ENCODE results near the gene PLCH1. TPM values are rescaled to one million over a fixed set of nuclear protein-coding genes. Genes with fewer than 3 reads are reported as not detected.

PLCH1 gene
- total RNA-seq, 1 experiment from 2014 or later, result 3.8 TPM

GRCh38 chr3:155704061-155704460, 40.8 kb downstream of the PLCH1 start:
- no peak overlapping the region for H3K4me2 ChIP-seq (ENCODE audit: low read length)
- no peak overlapping the region for H3K4me3 ChIP-seq (replicated peaks in 1 of 2; ENCODE audit: low read depth in 1 of 2, low read length in 2 of 2)
- RAD21 ChIA-PET (ENCODE audit: low non-redundant PET in 1 of 2, low total read pairs in 2 of 2, uncharacterized antibody in 2 of 2, unreplicated experiment in 2 of 2), result no interaction called here
- no TSS peak for BruUV-seq (replicated peaks)
- TF ChIP-seq POLR2A (IDR thresholded peaks at IDR 0.05; ENCODE audit: borderline replicate concordance, extremely low read depth, insufficient read depth, insufficient read length), result no peak
- no peak for TF ChIP-seq ELF1 (IDR thresholded peaks at IDR 0.05; ENCODE audit: borderline replicate concordance, low read depth)
- TF ChIP-seq CBX3 (IDR thresholded peaks at IDR 0.05; ENCODE audit: low read depth), result no peak
- no peak for TF ChIP-seq MAX (IDR thresholded peaks at IDR 0.05)
- no peak for TF ChIP-seq ZBTB33 (IDR thresholded peaks at IDR 0.05; ENCODE audit: extremely low read depth, insufficient replicate concordance, low read length)
- no peak for TF ChIP-seq ZNF274 (IDR thresholded peaks at IDR 0.05; ENCODE audit: low read depth, low read length)
- no peak for TF ChIP-seq RAD21 (IDR thresholded peaks at IDR 0.05; ENCODE audit: low read depth)
- TF ChIP-seq, protein P1, sequence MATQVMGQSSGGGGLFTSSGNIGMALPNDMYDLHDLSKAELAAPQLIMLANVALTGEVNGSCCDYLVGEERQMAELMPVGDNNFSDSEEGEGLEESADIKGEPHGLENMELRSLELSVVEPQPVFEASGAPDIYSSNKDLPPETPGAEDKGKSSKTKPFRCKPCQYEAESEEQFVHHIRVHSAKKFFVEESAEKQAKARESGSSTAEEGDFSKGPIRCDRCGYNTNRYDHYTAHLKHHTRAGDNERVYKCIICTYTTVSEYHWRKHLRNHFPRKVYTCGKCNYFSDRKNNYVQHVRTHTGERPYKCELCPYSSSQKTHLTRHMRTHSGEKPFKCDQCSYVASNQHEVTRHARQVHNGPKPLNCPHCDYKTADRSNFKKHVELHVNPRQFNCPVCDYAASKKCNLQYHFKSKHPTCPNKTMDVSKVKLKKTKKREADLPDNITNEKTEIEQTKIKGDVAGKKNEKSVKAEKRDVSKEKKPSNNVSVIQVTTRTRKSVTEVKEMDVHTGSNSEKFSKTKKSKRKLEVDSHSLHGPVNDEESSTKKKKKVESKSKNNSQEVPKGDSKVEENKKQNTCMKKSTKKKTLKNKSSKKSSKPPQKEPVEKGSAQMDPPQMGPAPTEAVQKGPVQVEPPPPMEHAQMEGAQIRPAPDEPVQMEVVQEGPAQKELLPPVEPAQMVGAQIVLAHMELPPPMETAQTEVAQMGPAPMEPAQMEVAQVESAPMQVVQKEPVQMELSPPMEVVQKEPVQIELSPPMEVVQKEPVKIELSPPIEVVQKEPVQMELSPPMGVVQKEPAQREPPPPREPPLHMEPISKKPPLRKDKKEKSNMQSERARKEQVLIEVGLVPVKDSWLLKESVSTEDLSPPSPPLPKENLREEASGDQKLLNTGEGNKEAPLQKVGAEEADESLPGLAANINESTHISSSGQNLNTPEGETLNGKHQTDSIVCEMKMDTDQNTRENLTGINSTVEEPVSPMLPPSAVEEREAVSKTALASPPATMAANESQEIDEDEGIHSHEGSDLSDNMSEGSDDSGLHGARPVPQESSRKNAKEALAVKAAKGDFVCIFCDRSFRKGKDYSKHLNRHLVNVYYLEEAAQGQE (IDR thresholded peaks at IDR 0.05; ENCODE audit: low read depth), result no peak
- TF ChIP-seq, protein P2, sequence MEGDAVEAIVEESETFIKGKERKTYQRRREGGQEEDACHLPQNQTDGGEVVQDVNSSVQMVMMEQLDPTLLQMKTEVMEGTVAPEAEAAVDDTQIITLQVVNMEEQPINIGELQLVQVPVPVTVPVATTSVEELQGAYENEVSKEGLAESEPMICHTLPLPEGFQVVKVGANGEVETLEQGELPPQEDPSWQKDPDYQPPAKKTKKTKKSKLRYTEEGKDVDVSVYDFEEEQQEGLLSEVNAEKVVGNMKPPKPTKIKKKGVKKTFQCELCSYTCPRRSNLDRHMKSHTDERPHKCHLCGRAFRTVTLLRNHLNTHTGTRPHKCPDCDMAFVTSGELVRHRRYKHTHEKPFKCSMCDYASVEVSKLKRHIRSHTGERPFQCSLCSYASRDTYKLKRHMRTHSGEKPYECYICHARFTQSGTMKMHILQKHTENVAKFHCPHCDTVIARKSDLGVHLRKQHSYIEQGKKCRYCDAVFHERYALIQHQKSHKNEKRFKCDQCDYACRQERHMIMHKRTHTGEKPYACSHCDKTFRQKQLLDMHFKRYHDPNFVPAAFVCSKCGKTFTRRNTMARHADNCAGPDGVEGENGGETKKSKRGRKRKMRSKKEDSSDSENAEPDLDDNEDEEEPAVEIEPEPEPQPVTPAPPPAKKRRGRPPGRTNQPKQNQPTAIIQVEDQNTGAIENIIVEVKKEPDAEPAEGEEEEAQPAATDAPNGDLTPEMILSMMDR (IDR thresholded peaks at IDR 0.05 in 2 of 3, conservative IDR thresholded peaks at IDR 0.05 in 1 of 3; ENCODE audit: borderline replicate concordance in 1 of 3, insufficient read depth in 1 of 3, low read depth in 2 of 3, low read length in 2 of 3), result no peak
- TF ChIP-seq EGR1 (IDR thresholded peaks at IDR 0.05; ENCODE audit: low read depth), result no peak
- TF ChIP-seq SIN3A (IDR thresholded peaks at IDR 0.05; ENCODE audit: low read depth), result no peak
- TF ChIP-seq SP1 (IDR thresholded peaks at IDR 0.05; ENCODE audit: low read depth), result no peak
- no peak for TF ChIP-seq SRF (IDR thresholded peaks at IDR 0.05; ENCODE audit: low read depth)
- no peak for TF ChIP-seq ATF3 (IDR thresholded peaks at IDR 0.05)
- no peak for TF ChIP-seq CEBPB (IDR thresholded peaks at IDR 0.05; ENCODE audit: low read depth)
- no peak for TF ChIP-seq POLR2AphosphoS5 (IDR thresholded peaks at IDR 0.05; ENCODE audit: low read depth, low read length)
- TF ChIP-seq EZH2 (IDR thresholded peaks at IDR 0.05), result no peak
- no peaks in the 10 kb centered on the region for H3K27me3 ChIP-seq (ENCODE audit: insufficient read depth, low read length)
- no peaks in the 10 kb centered on the region for H3K79me2 ChIP-seq (ENCODE audit: insufficient read depth, low read length)
- no peak for ATAC-seq
- no peaks in the 10 kb centered on the region for H3K9me2 ChIP-seq (ENCODE audit: insufficient read depth)
- CTCF ChIA-PET, result interaction anchor here (5.6 kb wide), 1 partner anchor 323 kb away, joined by 86 read pairs; no protein-coding TSS in a partner anchor
- no peaks in the 10 kb centered on the region for H3K4me1 ChIP-seq (ENCODE audit: control insufficient read depth in 1 of 2, insufficient read depth in 2 of 2, low read length in 2 of 2)
- no peaks in the 10 kb centered on the region for H3K9me3 ChIP-seq (ENCODE audit: control insufficient read depth in 1 of 2, insufficient read depth in 1 of 2, low read depth in 1 of 2, low read length in 2 of 2)
- H3K27ac ChIP-seq (ENCODE audit: low read depth, low read length), result no peak overlapping the region
- no peak overlapping the region for H2AFZ ChIP-seq (ENCODE audit: low read depth, low read length, poor library complexity, severe bottlenecking)
- no peak for DNase-seq (ENCODE audit: low read depth, low spot score)
- H3K9ac ChIP-seq (ENCODE audit: low read length), result no peak overlapping the region
- H3K36me3 ChIP-seq (ENCODE audit: control insufficient read depth in 1 of 2, insufficient read depth in 2 of 2, low read length in 2 of 2), result no peaks in the 10 kb centered on the region
- POLR2A ChIA-PET, result no interaction called here
- intact Hi-C loops (cut with micrococcal nuclease), result loop anchor here (5.0 kb wide), 1 partner anchor 947 kb away; no protein-coding TSS in a partner anchor
- H4K20me1 ChIP-seq (ENCODE audit: insufficient read depth), result no peaks in the 10 kb centered on the region
